OCI-LY1 (cell line): ENCODE results near the gene PIK3R1.

Source experiments
- H2AFZ ChIP-seq: fragments of 200-600 bp; sonication (generic), shearing (Covaris generic); 2 replicates; pipeline ENCODE4 v1.6.0; 2014; ENCODE audit warnings: antibody characterized with exemption, mild to moderate bottlenecking, low read length
- H3F3A ChIP-seq: fragments of 200-600 bp; sonication (generic), shearing (Covaris generic); 2 replicates; pipeline ENCODE4 v1.6.0; 2014; ENCODE audit warnings: mild to moderate bottlenecking, antibody characterized with exemption, low read length, moderate library complexity; ENCODE audit not compliant: insufficient read depth
- H3K27ac ChIP-seq: fragments of 200-600 bp; sonication (generic); 2 replicates; pipeline ENCODE4 v1.5.1; 2014; ENCODE audit warnings: low read length, mixed run types, mild to moderate bottlenecking, low read depth; ENCODE audit not compliant: poor library complexity, severe bottlenecking
- H3K27me3 ChIP-seq: fragments of 200-600 bp; sonication (generic); 2 replicates; pipeline ENCODE4 v1.6.0; 2014; ENCODE audit warnings: antibody characterized with exemption, mild to moderate bottlenecking, low read length, moderate library complexity; ENCODE audit not compliant: insufficient read depth
- H3K36me3 ChIP-seq: fragments of 200-600 bp; sonication (generic); 2 replicates; pipeline ENCODE4 v1.6.1; 2014; ENCODE audit warnings: mild to moderate bottlenecking, antibody characterized with exemption, low read length, moderate library complexity, mixed read lengths; ENCODE audit not compliant: insufficient read depth
- H3K4me1 ChIP-seq: fragments of 200-600 bp; sonication (generic); 2 replicates; pipeline ENCODE4 v1.5.1; 2014; ENCODE audit warnings: mild to moderate bottlenecking, low read length, moderate library complexity; ENCODE audit not compliant: insufficient read depth, severe bottlenecking
- H3K4me2 ChIP-seq: fragments of 200-600 bp; sonication (generic), shearing (Covaris generic); 2 replicates; pipeline ENCODE4 v1.6.1; 2014; ENCODE audit warnings: low read length
- H3K4me3 ChIP-seq: fragments of 200-600 bp; sonication (generic); 2 replicates; pipeline ENCODE4 v1.5.1; 2014; ENCODE audit warnings: low read length, low read depth, mild to moderate bottlenecking, mixed read lengths; ENCODE audit not compliant: poor library complexity, severe bottlenecking
- H3K79me2 ChIP-seq: fragments of 200-600 bp; shearing (Covaris generic); 2 replicates; pipeline ENCODE4 v1.6.1; 2016; ENCODE audit warnings: mixed run types, low read length, mixed read lengths; ENCODE audit not compliant: insufficient read depth
- H3K9ac ChIP-seq: fragments of 200-600 bp; sonication (generic), shearing (Covaris generic); 2 replicates; pipeline ENCODE4 v1.6.1; 2014; ENCODE audit warnings: mild to moderate bottlenecking, low read length, mixed read lengths
- H3K9me2 ChIP-seq: fragments of 200-600 bp; sonication (generic), shearing (Covaris generic); 2 replicates; pipeline ENCODE4 v1.6.1; 2014; ENCODE audit warnings: low read depth, mild to moderate bottlenecking, low read length, mixed read lengths
- H3K9me3 ChIP-seq: fragments of 200-600 bp; shearing (Covaris generic); 2 replicates; pipeline ENCODE4 v1.6.1; 2014; ENCODE audit warnings: low read length, mixed read lengths
- H4K20me1 ChIP-seq: fragments of 200-600 bp; sonication (generic), shearing (Covaris generic); 2 replicates; pipeline ENCODE4 v1.6.0; 2016; ENCODE audit warnings: mild to moderate bottlenecking, low read length; ENCODE audit not compliant: insufficient read depth
- EZH2 ChIP-seq: fragments of 200-600 bp; sonication (generic), shearing (Covaris generic); IDR thresholded peaks from 2 replicates; pipeline ENCODE4 v1.8.0; 2017; ENCODE audit warnings: borderline replicate concordance, mixed run types, mild to moderate bottlenecking, antibody characterized with exemption, low read length, moderate library complexity, mixed read lengths
- TF ChIP-seq, protein P1 (sequence below): fragments of 200-600 bp; sonication (generic), shearing (Covaris generic); IDR thresholded peaks from 2 replicates; pipeline ENCODE4 v1.5.1; 2017; ENCODE audit warnings: mild to moderate bottlenecking, antibody characterized with exemption, low read length, moderate library complexity, mixed read lengths

Gene PIK3R1

DNA sequence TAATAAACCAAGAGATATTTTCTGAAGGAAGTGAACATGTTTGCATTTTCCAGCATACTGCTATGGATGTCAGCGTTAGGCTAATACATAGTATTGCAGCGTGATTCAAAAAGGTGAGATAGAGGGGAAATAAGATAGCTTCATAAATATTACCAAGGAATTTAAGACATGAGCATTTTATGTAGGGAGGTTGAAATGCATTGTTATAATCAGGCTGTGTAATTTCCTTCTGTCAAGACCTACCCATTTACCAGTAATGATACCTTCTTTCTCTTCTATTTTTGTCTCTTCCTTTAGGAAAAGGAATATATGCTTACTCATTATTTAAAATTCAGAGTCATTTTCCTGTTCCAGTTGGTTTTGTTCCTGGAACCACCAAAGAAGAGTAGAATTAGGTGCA, 33.3 kb downstream of the PIK3R1 start:
- TF ChIP-seq, protein P1, sequence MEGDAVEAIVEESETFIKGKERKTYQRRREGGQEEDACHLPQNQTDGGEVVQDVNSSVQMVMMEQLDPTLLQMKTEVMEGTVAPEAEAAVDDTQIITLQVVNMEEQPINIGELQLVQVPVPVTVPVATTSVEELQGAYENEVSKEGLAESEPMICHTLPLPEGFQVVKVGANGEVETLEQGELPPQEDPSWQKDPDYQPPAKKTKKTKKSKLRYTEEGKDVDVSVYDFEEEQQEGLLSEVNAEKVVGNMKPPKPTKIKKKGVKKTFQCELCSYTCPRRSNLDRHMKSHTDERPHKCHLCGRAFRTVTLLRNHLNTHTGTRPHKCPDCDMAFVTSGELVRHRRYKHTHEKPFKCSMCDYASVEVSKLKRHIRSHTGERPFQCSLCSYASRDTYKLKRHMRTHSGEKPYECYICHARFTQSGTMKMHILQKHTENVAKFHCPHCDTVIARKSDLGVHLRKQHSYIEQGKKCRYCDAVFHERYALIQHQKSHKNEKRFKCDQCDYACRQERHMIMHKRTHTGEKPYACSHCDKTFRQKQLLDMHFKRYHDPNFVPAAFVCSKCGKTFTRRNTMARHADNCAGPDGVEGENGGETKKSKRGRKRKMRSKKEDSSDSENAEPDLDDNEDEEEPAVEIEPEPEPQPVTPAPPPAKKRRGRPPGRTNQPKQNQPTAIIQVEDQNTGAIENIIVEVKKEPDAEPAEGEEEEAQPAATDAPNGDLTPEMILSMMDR: no peak
- no peak for TF ChIP-seq EZH2
- H3K9me3 ChIP-seq: no peaks in the 10 kb centered on the region
- H3K9ac ChIP-seq: no peak overlapping the region
- no peaks in the 10 kb centered on the region for H4K20me1 ChIP-seq
- no peak overlapping the region for H3K4me3 ChIP-seq
- H3K9me2 ChIP-seq: no peaks in the 10 kb centered on the region
- peaks cover 62% of the 10 kb centered on the region for H3K79me2 ChIP-seq
- no peaks in the 10 kb centered on the region for H3K27me3 ChIP-seq
- no peaks in the 10 kb centered on the region; the same call in 1 of the 2 replicates for H3F3A ChIP-seq
- H2AFZ ChIP-seq: no peak overlapping the region
- no peak overlapping the region for H3K4me2 ChIP-seq
- peaks cover 62% of the 10 kb centered on the region for H3K4me1 ChIP-seq
- H3K27ac ChIP-seq: no peak overlapping the region
- no peaks in the 10 kb centered on the region for H3K36me3 ChIP-seq

DNA sequence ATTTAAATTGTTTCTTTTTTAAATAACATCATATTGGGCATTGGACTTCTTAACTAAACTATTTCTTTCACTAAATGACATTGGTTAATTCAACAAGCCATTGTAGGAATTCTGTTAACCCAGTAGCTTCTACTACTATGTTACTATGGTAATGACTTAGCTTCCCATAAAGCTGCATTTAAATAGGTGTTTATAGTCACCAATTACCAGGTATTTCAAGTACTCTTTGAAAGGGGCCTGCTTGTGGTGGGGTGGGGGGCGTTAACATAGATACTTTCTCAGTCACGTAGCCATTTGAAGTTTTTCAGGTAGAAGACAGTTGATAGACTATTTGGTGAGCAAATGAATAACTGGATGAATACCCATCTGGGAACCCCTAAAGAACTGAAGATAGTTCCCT, 34.0 kb downstream of the PIK3R1 start:
- no peaks in the 10 kb centered on the region for H4K20me1 ChIP-seq
- TF ChIP-seq EZH2: no peak
- TF ChIP-seq, protein P1: no peak
- H3K79me2 ChIP-seq: peaks cover 60% of the 10 kb centered on the region
- no peak overlapping the region for H3K4me3 ChIP-seq
- no peak overlapping the region for H3K9ac ChIP-seq
- H3K27ac ChIP-seq: no peak overlapping the region
- H3K4me2 ChIP-seq: no peak overlapping the region; the same call in 1 of the 2 replicates
- H3K9me2 ChIP-seq: no peaks in the 10 kb centered on the region
- no peaks in the 10 kb centered on the region; the same call in 1 of the 2 replicates for H3F3A ChIP-seq
- H3K27me3 ChIP-seq: no peaks in the 10 kb centered on the region
- peaks cover 56% of the 10 kb centered on the region for H3K4me1 ChIP-seq
- no peaks in the 10 kb centered on the region for H3K9me3 ChIP-seq
- no peak overlapping the region for H2AFZ ChIP-seq
- no peaks in the 10 kb centered on the region for H3K36me3 ChIP-seq

DNA sequence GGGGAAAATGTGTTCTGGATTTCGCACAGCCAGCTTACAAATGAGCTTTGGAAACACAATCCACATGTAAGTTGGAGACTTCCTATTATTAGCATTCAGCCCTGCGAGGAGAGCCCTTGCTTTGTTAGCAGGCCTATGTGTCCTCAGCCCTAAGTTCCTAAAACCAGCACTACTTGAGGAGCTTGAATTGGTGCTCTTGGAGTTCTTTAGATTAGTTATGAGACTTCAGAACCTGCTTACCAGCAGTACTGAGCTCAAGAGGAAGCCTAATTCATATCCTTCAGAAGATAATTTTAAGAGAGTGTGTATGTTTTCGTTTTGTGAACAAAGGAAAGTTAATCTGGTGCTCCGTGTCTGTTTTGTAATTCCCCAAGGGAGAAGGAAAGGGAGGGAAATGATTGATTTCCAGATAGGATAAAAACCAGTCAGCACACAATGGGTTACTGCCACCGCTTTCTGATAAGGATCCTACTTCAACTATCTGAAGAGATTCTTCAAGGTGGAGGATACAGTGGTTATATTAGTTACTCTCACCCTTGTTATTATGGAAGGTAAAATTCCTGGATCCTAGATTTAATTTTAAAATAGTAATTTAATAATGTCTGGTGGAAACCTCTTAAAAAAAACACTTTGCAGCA, 35.2 kb downstream of the PIK3R1 start:
- H2AFZ ChIP-seq: no peak overlapping the region
- TF ChIP-seq, protein P1: no peak
- TF ChIP-seq EZH2: no peak
- peak overlapping the region; percentile 10; the same call in 1 of the 2 replicates for H3K9ac ChIP-seq
- no peaks in the 10 kb centered on the region for H3K27me3 ChIP-seq
- peak overlapping the region; percentile 44 for H3K27ac ChIP-seq
- no peak overlapping the region for H3K4me3 ChIP-seq
- H3K4me2 ChIP-seq: peak overlapping the region; percentile 33; the same call in 1 of the 2 replicates
- no peaks in the 10 kb centered on the region for H3K9me3 ChIP-seq
- H3F3A ChIP-seq: no peaks in the 10 kb centered on the region; the same call in 1 of the 2 replicates
- H4K20me1 ChIP-seq: no peaks in the 10 kb centered on the region
- H3K36me3 ChIP-seq: no peaks in the 10 kb centered on the region
- peaks cover 43% of the 10 kb centered on the region for H3K4me1 ChIP-seq
- no peaks in the 10 kb centered on the region for H3K9me2 ChIP-seq
- H3K79me2 ChIP-seq: peaks cover 57% of the 10 kb centered on the region
